ENCODE results near the gene NFKBIL1. TPM values are rescaled to one million over a fixed set of nuclear protein-coding genes. Genes with fewer than 3 reads are reported as not detected.

NFKBIL1 gene
- total and polyA plus RNA-seq, 9 of the 15 experiments (the other 6 are each of a cell fraction or from before 2014, with no cell fraction given): 0.49 to 33.1 (median 7.6) TPM

GRCh38 chr6:31528821-31529328 is 18.5 kb upstream of the NFKBIL1 start, which contains the start of gene MCCD1 (continued):
- TF ChIP-seq ATF6 (CRISPR knock-in tag; IDR thresholded peaks at IDR 0.05) (no peak), ZNF511 (CRISPR knock-in tag; IDR thresholded peaks at IDR 0.05) (no peak), SMARCA4 (IDR thresholded peaks at IDR 0.05) (no peak), SIRT6 (IDR thresholded peaks at IDR 0.05; ENCODE audit: low read depth, low read length) (no peak), ZNF584 (CRISPR knock-in tag; IDR thresholded peaks at IDR 0.05; ENCODE audit: low read depth) (no peak), CBFA2T3 (IDR thresholded peaks at IDR 0.05) (no peak), SP1 (CRISPR knock-in tag; IDR thresholded peaks at IDR 0.05) (no peak), USF1 (CRISPR knock-in tag; IDR thresholded peaks at IDR 0.05) (no peak), E2F6 (IDR thresholded peaks at IDR 0.05; ENCODE audit: borderline replicate concordance in 1 of 2, extremely low read depth in 1 of 2, insufficient read depth in 1 of 2, insufficient read length in 1 of 2, low read depth in 1 of 2, low read length in 1 of 2, poor library complexity in 1 of 2, severe bottlenecking in 1 of 2) (no peak), RBM25 (IDR thresholded peaks at IDR 0.05; ENCODE audit: low read depth, low read length, severe bottlenecking) (no peak), KAT8 (IDR thresholded peaks at IDR 0.05; ENCODE audit: low read depth) (no peak), EHMT2 (IDR thresholded peaks at IDR 0.05) (no peak), ZNF384 (IDR thresholded peaks at IDR 0.05; ENCODE audit: low read depth, low read length) (no peak), FOSL1 (tag; conservative IDR thresholded peaks at IDR 0.05) (no peak), SNIP1 (IDR thresholded peaks at IDR 0.05; ENCODE audit: low read depth) (no peak), ZMIZ1 (IDR thresholded peaks at IDR 0.05; ENCODE audit: low read depth in 2 of 2, low read length in 2 of 2) (no peak), RBM22 (IDR thresholded peaks at IDR 0.05; ENCODE audit: low read depth, low read length, poor library complexity, severe bottlenecking) (peak; percentile 59), NCOR1 (IDR thresholded peaks at IDR 0.05) (no peak), POLR2G (IDR thresholded peaks at IDR 0.05; ENCODE audit: low read depth, low read length) (peak; percentile 80), RHOXF2B (CRISPR knock-in tag; conservative IDR thresholded peaks at IDR 0.05) (no peak)
